Stimulated activated CD4-positive, alpha-beta T cell treated with anti-CD3 and anti-CD28 coated beads, TNF-alpha, amount 100 ng/mL, for 48 hours (primary cell): ENCODE data around the gene GPX8.
A peak's percentile ranks its signal among the peaks of the same experiment; 100 is the strongest.

Source experiments
- DNase-seq, 3 donors: peaks; one replicate each; pipeline ENCODE4 v3.0.0-alpha.2; 2020; ENCODE audit warnings: low read depth in 3 of 3

GPX8 gene

DNA sequence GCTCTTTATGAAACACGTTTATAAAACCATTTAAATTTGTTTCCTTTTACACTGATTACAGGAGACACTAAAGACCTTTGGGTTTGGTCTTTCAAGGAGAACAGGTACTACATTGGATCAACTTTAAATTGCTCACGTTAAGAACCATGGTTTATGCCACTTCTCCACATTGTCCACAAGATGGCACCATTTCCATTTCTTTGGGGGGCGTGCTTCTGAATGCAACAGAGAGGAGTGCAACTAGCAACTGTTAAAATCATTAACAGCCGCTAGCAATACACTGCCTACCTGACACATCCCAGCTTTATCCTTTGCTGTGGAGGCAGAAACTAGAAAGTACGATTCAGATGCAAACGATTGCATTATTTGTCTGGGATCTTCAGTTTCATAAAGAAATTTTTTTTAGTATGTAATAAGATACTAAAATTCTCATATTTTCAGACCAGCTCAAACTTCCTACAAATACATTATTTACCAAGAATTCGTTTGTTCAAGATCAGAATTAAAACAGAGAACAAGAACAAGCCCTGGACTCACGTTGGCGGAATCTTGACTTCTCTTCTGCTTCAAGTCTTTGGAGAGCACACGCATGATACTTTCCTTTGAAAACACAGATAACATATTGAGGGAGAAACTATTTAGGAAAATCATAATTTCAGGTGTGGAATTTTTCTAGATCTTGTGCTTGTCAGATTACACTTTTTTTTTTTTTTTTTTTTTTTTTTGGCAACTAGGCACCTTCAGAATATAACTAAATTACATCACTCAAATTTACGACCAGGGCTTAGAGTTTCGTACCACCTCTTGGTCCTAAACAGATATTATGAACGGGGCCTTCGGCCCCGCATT lies 12.3 kb downstream of the GPX8 start:
- peak; percentile 22 to 39 (median 33) for DNase-seq

DNA sequence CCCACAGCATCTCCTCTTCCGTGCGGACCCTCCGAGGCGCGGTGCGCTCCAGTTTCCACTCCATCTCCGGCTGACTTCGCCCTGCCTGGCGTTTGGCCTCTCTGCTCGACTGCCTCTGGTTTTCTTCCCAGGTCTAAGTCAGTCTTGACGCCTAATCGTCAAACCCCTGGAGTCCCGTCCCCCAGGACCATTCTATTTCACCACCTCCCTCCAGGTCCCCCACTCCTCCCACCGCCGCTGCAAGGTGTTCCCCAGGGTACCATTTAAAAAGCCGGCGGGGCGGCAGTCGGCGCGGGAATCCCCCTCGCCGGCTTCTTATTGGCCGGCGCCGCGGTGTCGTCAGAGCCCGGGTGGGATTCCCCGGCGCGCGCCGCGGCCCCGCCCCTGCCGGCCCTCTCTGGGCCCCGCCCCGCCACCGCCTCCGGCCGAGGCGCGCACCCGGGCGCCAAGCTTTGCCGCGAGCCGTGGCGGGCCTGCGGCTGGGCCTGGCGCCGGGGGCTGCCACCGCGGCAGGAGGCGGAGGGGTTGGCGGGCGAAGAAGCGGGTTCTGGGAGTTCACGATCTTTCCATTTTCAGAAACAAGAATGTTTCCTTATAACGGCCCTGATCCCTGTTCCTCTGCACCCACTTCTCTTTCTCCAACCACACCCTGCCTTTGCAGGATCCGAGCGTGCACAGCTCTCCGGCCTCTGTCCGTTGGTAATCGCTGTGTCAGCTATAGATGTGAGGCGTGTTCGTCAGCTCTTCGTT lies 13.1 kb downstream of the GPX8 start, which contains the start of gene CDC20B:
Gene CDC20B, minus strand, starts transcription at position 241 of the 750 bp plus-strand sequence. Its CDS starts 177 bp downstream, at position 64.
- DNase-seq = peak; percentile 49 to 69 (median 50)

DNA sequence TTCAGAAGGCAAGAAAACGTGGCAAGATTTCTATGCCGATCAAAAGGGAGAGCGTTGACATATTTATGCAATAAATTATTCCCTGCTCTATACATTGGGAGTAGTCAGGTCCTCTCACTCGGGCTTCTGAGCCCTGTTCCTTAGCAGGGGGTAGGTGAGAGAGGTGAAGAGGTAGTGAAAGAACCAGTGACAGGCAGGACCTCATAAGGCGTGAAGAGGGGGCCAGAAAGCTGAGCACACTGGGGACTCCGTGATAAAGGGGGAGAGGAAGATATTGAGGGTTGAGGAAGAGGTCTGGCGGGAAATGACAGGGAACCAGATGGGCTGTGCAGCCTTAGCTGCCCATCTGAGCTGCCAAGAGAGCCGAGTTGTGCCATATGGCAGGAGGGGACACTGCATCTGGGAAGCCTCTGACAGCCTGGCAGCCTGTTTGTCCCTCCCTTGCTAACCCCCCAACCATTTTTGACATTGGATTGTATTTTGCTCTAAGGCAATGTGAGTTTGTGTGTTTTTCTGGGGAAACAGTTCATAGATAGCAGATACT lies 13.8 kb downstream of the GPX8 start:
- DNase-seq = no peak

DNA sequence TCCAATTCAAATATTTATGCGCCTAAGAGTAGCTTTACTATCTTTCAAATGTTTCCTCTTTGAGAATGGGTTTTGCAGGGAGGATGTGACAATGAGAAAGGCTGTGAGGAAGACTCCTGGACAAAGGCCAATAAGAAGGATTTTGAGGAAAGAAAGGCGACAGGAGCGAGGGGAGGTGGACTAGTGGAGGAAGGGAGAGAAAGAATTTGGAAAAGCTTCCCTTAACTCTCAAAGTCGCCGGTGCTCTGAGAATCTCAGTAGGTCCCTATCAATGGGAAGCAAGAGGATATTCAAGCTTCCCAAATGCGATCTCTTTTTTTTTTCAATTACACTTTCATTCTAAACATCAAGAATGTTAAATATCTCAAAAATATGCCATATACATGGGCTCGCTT lies 15.8 kb downstream of the GPX8 start:
- no peak for DNase-seq

DNA sequence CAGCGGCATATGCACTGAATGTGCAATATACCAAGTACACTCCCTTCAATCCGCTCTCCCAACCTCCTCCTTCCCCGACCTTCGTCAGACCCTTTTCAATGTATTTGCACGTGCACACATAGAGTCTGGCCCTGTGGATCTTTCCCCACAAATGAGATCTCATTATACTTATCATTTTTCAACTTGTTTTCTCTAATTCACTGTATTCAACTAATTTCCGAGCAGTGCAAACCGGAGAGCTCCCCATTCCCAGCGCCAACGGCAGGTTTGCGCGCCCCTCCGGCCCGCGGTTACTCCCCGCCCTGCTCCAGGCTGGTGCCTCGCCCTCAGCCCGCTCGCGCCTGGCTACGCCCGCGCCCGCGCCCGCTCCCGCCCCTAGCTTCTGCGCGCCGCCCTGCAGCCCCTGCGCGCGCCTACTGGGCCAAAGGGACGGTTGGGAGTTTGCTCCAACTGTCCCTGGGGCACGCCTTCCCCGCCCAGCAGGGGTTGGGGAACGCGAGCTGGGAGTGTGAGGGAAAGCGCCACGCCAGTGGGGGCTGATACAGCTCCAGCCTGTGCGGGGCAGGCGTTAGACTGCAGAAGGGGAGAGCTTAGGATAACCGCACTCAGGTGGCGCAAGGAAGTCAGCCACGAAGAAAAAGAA lies 16.3 kb downstream of the GPX8 start:
- peak in 1 of 3 donors; percentile 15 for DNase-seq

DNA sequence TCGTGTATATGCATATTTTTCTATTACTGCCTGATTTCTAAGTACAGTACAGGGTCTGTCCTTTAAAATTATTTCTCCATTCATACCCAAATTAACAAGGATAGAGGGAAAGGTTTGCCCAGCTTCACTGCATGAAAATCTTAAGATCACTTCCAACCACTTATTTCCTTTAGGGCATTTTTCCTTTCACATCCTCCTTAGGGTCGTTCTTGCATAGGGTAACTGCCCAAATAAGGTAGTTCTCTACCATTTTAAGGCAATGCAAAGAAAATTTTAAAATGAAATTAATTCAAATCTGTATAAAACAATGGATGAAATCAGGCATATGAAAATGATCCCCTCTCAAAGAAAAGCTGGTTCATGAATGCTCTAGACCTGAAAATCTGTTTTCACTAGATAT lies 17.1 kb downstream of the GPX8 start:
- DNase-seq = no peak

DNA sequence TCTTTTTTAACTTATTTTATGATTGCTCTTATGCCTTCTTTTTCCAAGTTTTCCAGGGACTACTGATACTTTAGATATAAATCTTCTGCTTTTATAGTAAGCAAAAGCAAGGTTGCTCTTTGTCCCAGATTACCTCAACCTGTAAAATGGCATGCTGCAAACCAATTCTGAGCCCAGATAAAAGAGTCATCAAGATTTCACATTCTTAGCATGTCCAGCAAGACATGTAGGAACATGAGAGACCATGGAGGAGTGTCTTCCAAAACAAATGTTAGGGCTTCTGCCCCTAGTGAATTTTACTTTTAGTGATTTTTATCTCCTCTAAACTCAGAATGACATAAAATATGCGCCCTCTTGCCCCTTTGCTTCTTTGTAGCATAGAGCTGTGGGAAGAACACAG lies 20.0 kb downstream of the GPX8 start:
- DNase-seq = no peak

DNA sequence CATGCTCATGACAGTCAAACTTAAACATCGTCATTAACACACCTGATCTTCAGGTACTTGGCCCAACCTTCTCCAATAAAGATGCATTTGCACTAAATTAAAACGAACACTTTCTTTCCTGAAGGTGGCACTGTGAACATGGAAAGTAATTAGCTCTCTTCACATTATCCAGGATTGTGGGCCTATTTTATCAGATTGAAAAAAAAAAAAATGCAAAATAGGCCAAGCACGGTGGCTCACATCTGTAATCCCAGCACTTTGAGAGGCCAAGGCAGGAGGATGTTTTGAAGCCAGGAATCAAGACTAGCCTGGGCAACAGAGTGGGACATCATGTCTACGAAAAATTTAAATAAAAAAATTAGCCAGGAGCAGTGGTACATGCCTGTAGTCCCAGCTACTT lies 27.4 kb downstream of the GPX8 start:
- no peak for DNase-seq

DNA sequence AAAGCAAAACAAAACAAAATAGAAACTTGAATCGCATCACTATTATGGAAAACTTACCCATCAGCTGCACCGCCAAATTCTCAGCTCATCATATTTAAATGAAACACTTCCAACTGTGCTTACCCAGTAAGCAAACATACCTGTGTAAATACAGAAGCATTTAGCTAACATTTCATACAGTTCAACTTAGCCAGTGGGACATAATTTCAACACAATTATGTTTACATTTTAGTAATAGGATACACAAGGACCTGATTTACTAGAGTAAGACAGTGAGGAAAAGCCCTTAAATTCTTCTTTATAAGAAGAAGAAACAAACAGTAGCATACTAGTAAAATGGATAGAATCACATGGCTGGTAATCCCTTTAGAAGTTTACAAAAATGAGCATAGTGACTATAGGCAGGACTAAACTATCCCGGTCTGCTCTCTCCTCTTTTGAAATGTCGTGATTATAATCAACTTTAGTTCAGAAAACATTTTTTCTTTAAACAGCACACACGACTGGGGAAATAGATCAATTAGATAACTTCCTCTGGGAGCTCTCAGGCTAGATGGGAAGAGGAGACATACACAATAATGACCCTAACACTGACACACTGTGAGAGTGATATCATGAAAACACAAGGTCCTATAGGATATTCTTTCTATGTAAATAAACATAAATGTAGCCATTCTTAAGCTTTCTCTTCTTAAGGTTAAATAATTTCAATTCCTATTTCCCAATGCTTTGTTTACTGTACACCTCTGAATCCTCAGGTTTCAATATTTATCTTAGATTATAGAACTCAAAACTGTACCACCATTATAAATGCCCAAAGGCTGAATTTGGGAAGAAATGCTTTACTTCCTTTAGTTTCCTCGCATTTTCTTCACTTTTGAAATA lies 28.9 kb downstream of the GPX8 start:
- DNase-seq = no peak

DNA sequence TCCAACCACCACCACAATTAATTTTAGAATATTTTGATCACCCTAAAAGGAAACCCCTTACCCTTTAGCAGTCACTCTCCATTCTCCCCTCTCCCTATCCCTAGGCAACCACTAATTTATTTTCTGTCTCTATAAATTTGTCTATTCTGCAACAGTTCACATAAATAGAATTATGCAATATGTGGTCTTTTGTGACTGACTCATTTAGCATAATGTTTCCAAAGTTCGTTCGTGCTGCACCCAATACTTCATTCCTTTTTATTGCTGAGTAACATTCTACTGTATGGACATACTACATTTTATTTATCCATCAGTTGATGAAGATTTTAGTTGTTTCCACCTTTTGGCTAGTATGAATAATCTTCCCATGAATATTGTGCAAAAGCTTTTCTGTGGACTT lies 31.2 kb downstream of the GPX8 start:
- no peak for DNase-seq

DNA sequence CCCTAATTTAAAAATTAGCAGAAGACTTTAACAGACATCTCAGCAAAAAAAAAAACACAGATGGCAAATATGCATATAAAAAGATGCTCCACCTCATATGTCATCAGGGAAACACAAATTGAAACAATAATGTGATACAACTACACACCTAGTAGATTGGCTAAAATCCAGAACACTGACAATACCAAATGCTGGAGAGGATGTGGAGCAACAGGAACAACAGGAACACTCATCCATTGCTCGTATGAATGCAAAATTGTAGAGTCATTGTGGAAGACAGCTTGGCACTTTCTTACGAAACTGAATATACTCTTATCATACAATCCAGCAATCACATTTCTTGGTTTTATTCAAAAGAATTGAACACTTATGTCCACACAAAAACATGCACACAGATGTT lies 45.0 kb downstream of the GPX8 start:
- no peak for DNase-seq

DNA sequence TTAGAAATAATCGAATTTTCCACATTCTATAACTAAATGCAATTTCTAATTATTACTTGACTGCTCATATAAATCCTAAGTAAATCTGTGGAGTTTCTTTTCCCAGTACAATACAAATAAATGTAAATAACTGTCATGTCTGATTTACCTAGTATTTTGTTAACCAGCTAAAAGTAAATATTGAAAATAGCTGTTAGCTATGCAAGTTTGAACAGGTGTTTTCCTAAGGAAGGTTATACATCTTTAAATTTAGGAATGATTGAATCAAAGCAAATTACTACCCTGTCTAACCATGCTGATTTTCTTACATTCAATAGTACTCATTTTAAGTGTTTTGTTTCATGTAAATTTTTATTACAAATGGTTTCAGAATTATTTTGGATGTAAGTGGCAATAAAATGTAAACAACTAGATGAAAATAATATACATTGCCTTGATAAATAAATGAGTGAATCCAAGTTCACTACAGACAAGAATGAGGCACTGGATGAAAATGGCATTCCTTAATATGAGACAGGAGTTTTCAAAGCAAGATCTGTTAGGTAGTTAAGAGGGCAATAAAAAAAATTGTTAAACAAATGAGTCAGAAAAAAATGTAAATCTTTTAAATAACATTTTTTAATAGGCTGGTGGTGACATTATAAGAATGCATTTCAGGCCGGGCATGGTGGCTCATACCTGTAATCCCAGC lies 51.4 kb downstream of the GPX8 start:
- DNase-seq = no peak
